HG03442 (cell line): ENCODE measurements around the gene TMIE.
"Not testable (repeated sequence)": the region's sequence is repeated elsewhere in the genome, so short reads cannot be mapped to it uniquely, and the experiment has no call there.

Source experiments
- ATAC-seq: cut with Tn5 transposase; IDR thresholded peaks from one replicate; pipeline ENCODE4 v1.9.1; 2021; ENCODE audit warnings: mild to moderate bottlenecking, moderate library complexity; ENCODE audit not compliant: unreplicated experiment

Gene TMIE

DNA sequence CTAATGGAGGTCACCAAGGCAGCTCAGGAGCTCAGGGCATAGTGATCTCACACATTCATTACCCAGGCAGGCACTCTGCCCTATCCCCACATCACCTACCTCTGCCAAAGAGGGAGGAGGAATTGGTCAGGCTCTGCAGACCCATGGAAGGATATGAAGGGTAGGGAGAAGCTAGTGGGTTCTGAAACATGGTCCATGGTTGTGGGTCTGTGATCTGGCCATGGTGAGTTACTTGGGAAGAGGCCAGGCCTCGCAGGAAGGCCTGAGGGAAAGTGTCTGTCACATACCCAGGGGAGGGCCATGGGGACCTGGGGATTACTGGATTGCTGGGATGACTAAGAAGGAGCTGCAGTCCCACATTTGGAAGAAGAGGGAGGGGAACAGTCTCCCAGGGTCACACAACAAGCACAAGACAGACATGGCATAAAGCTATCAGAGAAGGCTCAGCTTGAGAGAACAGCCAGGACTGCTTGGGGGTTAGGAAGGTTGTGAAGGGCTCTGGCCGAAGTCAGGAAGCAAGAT is 17.9 kb downstream of the TMIE start:
- no peak for ATAC-seq

GRCh38 chr3:46719735-46720271 is 18.6 kb downstream of the TMIE start:
- no peak for ATAC-seq

- ATAC-seq = no peak
Observed at GRCh38 chr3:46721009-46721408, 19.8 kb downstream of the TMIE start.

GRCh38 chr3:46722443-46722842 is 21.3 kb downstream of the TMIE start:
- ATAC-seq = no peak

- ATAC-seq = no peak
Observed at GRCh38 chr3:46724424-46724823, 23.2 kb downstream of the TMIE start.

- ATAC-seq = no peak
Observed at GRCh38 chr3:46725621-46726314, 24.6 kb downstream of the TMIE start.

- no peak for ATAC-seq
Observed at GRCh38 chr3:46729038-46729437, 27.8 kb downstream of the TMIE start.

- ATAC-seq = no peak
Observed at GRCh38 chr3:46730819-46731218, 29.6 kb downstream of the TMIE start.

DNA sequence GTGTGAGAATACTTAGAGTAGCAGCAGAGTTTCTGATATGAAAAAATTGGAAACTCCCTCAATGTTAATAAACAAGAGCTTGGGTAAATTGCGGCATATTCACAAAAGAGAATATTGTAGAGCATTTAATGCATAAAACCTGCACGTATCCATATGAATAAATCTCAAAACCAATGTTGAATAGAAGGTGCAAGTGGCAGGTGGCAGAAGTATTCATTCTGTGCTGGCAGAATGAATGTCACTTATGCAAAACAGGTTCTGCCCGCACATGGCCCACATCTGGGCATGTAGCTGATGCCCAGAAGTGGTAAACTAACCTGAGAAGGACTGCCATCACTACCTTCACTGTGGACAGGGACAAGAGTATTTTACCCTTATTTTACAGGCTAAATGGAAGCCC is 30.6 kb downstream of the TMIE start:
- ATAC-seq = no peak

DNA sequence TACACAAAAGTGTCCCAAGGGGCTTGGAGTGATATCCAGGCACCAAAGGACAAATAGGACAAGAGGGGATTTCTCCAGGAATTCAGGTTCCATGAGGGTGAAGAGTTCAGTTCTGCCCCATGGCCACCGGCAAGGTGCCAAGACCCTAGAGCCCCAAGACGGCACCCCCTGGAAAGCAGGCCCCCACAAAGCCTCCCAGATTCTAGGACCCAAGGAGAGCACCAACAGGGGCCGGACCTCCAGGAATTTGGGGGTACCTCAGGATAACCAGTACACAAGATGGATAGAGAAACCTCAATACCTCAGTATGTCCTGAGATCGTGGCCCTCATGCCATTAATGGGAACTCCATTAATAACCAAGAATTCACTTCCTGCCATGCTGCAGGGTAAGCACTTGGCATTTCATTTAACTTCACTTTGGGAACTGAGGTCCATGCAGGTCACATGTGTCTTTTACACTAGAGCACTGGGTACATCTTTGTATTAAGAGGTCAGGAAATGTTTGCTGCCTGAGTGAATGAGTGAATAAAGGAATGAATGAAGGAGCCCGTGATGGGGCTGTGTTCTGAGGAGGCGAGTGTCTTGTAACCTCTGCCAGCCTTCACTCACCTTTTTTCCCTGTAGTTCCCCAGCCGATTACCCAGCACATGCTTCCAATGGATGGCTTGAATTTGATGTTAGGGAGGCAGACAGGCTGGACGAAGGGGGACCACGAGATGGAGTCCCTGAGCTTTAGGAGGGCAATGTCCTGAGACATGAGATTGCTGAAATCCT is 32.0 kb downstream of the TMIE start:
- ATAC-seq = no peak

DNA sequence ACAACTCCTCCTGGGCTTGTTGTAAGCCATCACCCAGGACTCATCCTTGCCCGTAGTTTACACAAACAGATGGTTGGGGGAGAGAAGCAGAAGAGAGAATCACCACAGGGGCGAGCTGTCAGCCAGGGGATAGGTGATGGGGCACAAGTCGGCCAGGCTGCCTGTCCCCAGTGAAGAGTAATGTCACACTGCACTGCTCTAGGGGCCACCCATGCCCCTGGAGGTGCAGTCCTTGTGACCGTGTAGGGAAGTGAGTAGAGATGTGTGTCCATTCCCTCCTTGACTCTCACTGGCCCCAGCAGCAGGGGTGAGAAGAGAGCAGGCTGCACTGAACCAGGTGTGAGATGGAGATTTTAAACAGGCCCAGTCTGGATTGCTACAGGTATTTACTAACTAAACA is 33.6 kb downstream of the TMIE start:
- ATAC-seq = no peak

DNA sequence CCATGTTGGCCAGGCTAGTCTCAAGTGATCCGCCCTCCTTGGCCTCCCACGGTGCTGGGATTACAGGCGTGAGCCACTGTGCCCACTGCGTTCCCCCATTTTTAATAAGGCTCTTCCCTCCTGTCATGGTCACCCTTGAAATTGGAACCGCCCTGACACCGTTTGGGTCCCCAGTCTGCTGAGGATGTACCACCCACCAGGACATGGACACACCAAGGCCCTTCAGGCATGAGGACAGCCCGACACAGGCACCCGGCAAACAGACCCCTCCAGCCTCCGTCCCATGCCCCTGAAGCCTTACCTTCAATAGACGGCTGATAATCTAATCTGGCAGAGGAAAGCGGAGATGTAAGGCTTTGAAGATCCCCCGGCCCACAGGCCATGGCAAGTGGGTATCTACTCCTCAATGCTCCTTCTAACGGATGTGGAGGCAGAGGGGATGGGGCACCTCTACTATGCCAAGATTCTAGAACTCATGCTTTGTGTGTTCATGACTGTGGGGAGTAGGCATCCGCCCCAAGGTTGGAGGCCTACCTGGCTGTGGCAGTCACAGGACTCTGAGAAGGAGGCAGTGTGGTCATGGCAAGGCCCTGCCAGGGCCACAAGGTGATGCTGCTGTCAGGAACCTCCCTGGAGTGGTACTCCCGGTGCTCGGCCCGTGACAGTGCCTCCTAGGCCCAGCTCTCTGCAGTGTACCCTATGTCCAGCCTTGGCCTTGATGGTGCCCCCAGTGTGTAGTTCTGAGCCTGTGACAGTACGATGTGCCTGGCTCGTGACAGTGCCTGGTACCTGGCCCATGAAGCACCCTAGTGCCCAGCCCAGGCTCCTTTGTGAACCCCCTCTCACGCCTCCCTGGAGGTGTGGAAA is 35.0 kb downstream of the TMIE start:
- no peak for ATAC-seq

DNA sequence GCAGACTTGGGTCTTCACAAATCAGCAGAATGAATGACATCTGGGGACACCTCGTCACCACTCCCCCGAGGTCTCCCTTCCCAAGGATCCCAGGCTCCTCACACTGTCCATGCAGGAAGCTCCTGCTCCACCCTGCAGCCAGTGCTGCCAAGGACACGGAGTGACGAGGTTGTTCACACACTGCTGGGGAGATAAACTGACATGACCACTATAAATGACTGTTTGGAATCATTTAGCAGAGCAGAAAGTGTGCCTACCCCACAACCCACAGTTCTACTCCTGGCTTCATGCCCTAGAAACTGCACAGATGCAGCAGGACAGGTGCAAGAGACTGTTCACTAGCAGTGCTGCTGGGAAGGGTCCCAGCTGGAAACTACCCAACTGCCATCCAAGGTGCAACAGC is 36.1 kb downstream of the TMIE start:
- no peak for ATAC-seq

DNA sequence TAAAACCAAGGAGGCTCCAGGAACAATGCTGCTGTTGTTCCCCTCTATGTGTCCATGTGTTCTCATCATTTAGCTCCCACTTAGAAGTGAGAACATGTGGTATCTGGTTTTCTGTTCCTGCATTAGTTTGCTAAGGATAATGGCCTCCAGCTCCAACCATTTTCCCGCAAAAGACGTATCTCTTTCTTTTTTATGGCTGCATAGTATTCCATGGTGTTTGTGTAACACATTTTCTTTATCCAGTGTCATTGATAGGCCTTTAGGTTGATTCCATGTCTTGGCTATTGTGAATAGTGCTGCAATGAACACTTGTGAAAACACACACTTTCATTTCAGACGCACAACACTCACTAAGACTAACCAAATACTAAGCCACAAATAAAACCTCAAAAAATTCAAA is 38.4 kb downstream of the TMIE start:
- ATAC-seq = not testable (repeated sequence)

DNA sequence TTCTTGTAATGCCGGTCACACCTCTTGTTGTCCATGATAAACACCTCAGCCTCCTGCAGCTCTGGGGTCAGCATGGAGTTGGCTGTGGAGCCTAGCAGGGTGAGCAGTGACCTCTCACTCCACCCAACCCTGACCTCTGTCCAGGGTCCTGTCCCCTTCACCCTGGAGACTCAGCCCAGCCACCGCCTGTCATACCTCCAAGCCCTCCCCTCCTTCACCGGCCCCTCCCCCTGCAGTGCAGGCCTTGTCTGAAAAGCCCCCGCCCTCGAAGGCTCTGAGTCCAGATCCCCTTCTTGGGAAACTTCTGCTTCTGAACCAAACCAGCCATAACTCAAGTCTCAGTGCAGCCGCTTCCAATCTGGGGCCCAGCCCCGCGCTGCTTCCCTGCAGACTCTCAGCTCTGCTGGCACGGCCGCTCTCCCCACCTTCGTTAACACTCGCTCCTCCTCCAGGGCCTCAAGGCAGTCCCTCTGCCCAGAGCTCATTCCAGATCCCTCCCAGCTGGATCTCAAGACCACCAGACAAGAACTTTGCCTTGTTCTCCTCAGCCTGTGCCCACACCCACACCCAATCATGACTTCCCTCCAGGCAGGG is 41.9 kb downstream of the TMIE start:
- ATAC-seq = no peak

- no peak for ATAC-seq
Observed at GRCh38 chr3:46746711-46747110, 45.5 kb downstream of the TMIE start.

DNA sequence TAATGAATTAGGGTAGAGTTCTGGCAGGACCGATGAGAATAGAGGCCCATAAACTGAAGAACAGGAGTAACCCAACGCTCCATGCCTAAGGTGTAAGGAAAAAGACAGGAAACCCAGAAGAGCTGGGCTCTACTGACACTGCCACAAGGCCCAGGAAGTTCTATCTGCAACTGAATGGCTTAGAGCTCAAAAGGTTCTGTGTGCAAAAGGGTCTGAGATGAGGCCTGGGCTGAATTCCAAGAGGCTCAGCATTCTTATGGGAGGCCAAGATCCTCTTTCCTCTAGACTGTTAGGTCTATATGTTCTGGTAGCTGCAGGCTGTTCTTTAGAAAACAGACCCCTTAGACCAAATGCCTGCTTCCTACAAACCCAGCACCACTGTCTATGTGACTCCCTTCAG is 47.0 kb downstream of the TMIE start:
- ATAC-seq = no peak

- ATAC-seq = no peak
Observed at GRCh38 chr3:46749129-46749528, 47.9 kb downstream of the TMIE start.

DNA sequence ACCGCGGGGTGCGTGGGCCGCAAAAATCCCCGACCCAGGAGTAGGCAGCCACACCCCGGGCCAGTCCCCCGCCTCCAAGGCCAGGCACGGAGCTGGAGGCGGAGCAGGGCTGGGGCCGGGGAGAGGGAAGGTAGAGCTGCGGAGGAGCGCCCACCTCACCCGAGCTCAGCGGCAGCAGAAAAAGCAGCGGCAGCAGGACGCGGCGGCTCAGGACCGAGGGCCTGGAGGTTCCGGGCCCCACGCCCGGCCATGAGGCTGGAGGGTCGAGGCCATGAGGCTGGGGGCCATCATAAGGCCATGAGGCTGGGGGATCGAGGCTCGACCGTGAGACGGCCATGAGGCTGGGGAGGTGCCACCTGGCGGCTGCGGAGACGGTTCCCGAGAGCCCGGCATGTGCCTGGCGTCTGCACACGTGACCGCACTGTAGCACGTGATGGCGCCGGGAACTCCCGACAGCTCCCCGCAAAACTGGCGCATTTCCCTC is 49.4 kb downstream of the TMIE start:
- no peak for ATAC-seq

GRCh38 chr3:46753127-46753526 is 51.9 kb downstream of the TMIE start:
- ATAC-seq = peak; percentile 42

GRCh38 chr3:46755646-46756045 is 54.5 kb downstream of the TMIE start:
- ATAC-seq = no peak
